A673 (cell line): ENCODE measurements around the gene DZANK1. TPM values are rescaled to one million over a fixed set of nuclear protein-coding genes. Genes with fewer than 3 reads are reported as not detected.

ENCODE experiments used
- BruUV-seq: library from RNA; stranded (reverse); fragments of 400-500 nt; replicated peaks from 2 replicates; lab custom pipeline; 2021; lab: Mats Ljungman, UMichigan
- CTCF ChIA-PET: fragments of 300-600 bp; sonication (Branson Sonifier 250); formaldehyde crosslinking; loops from one replicate; lab custom pipeline; 2022; ENCODE audit warnings: antibody characterized with exemption; lab: Charles Lee
- POLR2A ChIA-PET: fragments of 300-600 bp; sonication (Branson Sonifier 250); formaldehyde crosslinking; loops from one replicate; lab custom pipeline; 2022; ENCODE audit warnings: antibody characterized with exemption; ENCODE audit not compliant: low non-redundant PET; lab: Charles Lee
- DNase-seq: peaks from one replicate; pipeline ENCODE4 v3.0.0-alpha.2; 2015; ENCODE audit warnings: low spot score
- H3K27ac ChIP-seq: fragments of 200-600 bp; sonication (generic); 2 replicates; pipeline ENCODE4 v1.5.1; 2016; ENCODE audit warnings: mixed run types, low read depth, mild to moderate bottlenecking, mixed read lengths, antibody characterized with exemption, low read length; ENCODE audit not compliant: poor library complexity, severe bottlenecking
- H3K27me3 ChIP-seq: fragments of 200-600 bp; sonication (generic); replicated peaks from 2 replicates; pipeline ENCODE4 v1.6.1; 2017; ENCODE audit warnings: mixed run types, low read depth, mild to moderate bottlenecking, mixed read lengths, antibody characterized with exemption, low read length; ENCODE audit not compliant: insufficient read depth, poor library complexity
- H3K36me3 ChIP-seq: fragments of 200-600 bp; sonication (generic); 2 replicates; pipeline ENCODE4 v1.6.1; 2016; ENCODE audit warnings: mixed run types, mild to moderate bottlenecking, mixed read lengths, antibody characterized with exemption, low read length; ENCODE audit not compliant: insufficient read depth, poor library complexity, severe bottlenecking
- H3K4me1 ChIP-seq: fragments of 200-600 bp; sonication (generic); 2 replicates; pipeline ENCODE4 v1.6.1; 2017; ENCODE audit warnings: mixed run types, mild to moderate bottlenecking, mixed read lengths, antibody characterized with exemption, low read length; ENCODE audit not compliant: insufficient read depth, poor library complexity, severe bottlenecking
- H3K4me3 ChIP-seq: fragments of 200-600 bp; sonication (generic); 2 replicates; pipeline ENCODE4 v1.5.1; 2016; ENCODE audit warnings: low read depth, mixed run types, mild to moderate bottlenecking, mixed read lengths, low read length; ENCODE audit not compliant: poor library complexity, severe bottlenecking
- H3K9me3 ChIP-seq: fragments of 200-600 bp; sonication (generic); 2 replicates; pipeline ENCODE4 v1.6.1; 2016; ENCODE audit warnings: mixed run types, low read depth, mild to moderate bottlenecking, mixed read lengths, antibody characterized with exemption, low read length; ENCODE audit not compliant: poor library complexity, severe bottlenecking
- EZH2 ChIP-seq: fragments of 200-600 bp; sonication (generic); IDR thresholded peaks from 2 replicates; pipeline ENCODE4 v1.6.1; 2017; ENCODE audit warnings: borderline replicate concordance, low read depth, mild to moderate bottlenecking, mixed read lengths, antibody characterized with exemption, low read length; ENCODE audit not compliant: poor library complexity, severe bottlenecking
- intact Hi-C: fragments of 100-400 bp; cut with micrococcal nuclease; formaldehyde crosslinking; loops from one replicate; pipeline ENCODE4 v1.10.0; 2022; ENCODE audit not compliant: unreplicated experiment
- total RNA-seq: library from RNA; stranded (reverse); gene quantifications from 2 replicates; pipeline ENCODE4 v1.2.3, GENCODE V29; 2021
- TF ChIP-seq, protein P1 (sequence below): fragments of 300-800, 200-600 bp; sonication (generic); conservative IDR thresholded peaks from 2 replicates; pipeline ENCODE4 v1.5.1; 2017; ENCODE audit warnings: low read depth, mild to moderate bottlenecking, antibody characterized with exemption, low read length, moderate library complexity, mixed read lengths

DZANK1 gene
- total RNA-seq, 1 experiment from 2014 or later, result 3.9 TPM

DNA sequence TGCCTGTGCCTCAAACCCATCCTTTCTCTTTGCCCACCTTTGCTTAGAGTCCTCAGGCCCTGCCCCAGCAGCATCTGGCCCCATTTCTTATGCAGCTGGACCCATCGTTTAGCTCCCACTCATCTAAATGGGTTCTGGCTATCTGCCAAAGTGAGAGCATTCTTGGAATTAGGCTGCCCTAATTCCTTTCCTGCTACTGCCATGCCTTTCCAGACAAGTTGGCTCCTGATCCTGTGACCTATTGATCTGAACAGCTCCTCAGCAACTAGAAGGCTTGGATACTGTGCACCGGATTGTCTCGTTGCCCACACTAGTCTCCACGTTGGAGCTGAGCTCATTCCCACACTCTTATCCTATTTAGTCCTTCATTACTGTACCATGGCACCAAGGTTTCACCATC lies 22.9 kb downstream of the DZANK1 start:
- ChIA-PET CTCF (no interaction called here), POLR2A (no interaction called here)
- Histone ChIP-seq H3K9me3 (no peaks in the 10 kb centered on the region), H3K27me3 (no peaks in the 10 kb centered on the region), H3K4me1 (no peaks in the 10 kb centered on the region), H3K4me3 (no peak overlapping the region), H3K27ac (no peak overlapping the region), H3K36me3 (no peaks in the 10 kb centered on the region)
- BruUV-seq, result no TSS peak
- DNase-seq, result peak; percentile 59
- no peak for TF ChIP-seq EZH2
- TF ChIP-seq, protein P1, sequence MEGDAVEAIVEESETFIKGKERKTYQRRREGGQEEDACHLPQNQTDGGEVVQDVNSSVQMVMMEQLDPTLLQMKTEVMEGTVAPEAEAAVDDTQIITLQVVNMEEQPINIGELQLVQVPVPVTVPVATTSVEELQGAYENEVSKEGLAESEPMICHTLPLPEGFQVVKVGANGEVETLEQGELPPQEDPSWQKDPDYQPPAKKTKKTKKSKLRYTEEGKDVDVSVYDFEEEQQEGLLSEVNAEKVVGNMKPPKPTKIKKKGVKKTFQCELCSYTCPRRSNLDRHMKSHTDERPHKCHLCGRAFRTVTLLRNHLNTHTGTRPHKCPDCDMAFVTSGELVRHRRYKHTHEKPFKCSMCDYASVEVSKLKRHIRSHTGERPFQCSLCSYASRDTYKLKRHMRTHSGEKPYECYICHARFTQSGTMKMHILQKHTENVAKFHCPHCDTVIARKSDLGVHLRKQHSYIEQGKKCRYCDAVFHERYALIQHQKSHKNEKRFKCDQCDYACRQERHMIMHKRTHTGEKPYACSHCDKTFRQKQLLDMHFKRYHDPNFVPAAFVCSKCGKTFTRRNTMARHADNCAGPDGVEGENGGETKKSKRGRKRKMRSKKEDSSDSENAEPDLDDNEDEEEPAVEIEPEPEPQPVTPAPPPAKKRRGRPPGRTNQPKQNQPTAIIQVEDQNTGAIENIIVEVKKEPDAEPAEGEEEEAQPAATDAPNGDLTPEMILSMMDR, result no peak
- intact Hi-C loops, result no loop called here

DNA sequence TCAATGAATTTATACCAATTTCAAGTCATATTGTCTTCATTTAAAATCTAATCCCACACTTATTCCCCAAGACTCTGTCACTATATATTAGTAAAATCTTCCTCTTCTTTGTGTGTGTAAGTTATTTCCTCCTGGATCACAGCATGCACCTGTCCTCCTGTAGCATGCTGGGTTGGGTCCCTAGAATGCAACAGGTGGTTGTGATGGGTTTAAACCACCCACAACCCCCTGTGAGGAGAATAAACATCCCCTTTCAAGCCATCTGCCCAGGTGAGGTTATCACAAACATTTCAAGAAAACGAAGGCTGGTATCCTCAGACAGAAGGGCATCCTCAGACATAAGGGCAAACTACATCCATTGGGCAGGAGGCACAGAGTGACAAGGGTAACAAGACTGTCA lies 26.4 kb downstream of the DZANK1 start:
- no TSS peak for BruUV-seq
- CTCF ChIA-PET, result no interaction called here
- POLR2A ChIA-PET, result no interaction called here

DNA sequence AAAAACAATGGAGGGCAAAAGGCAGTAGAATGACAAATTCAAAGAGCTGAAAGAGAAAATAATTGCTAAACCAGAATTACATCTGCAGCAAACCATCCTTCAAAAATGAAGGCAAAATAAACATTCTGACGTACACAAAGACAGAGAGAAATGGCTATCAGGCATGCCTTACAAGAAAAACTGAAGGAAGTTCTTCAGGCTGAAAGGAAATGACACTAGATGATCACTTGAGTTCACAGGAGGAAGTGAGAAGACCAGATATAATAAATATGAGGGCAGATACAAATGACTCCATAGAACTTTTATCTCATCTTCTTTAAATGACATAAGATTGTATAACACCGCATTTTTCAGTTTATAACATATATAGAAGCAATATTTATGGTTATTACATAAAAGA lies 30.0 kb downstream of the DZANK1 start:
- BruUV-seq, result no TSS peak
- no peak overlapping the region for H3K4me3 ChIP-seq
- ChIA-PET CTCF (no interaction called here), POLR2A (no interaction called here)
- no peaks in the 10 kb centered on the region for H3K4me1 ChIP-seq
- intact Hi-C loops, result no loop called here
- H3K27me3 ChIP-seq, result no peaks in the 10 kb centered on the region
- H3K27ac ChIP-seq, result no peak overlapping the region
- no peak for DNase-seq
- no peaks in the 10 kb centered on the region for H3K9me3 ChIP-seq
- H3K36me3 ChIP-seq, result no peaks in the 10 kb centered on the region
- TF ChIP-seq, protein P1, result no peak
- no peak for TF ChIP-seq EZH2

More for the DNA sequence above, 26.4 kb downstream of the DZANK1 start:
- Histone ChIP-seq H3K36me3 (no peaks in the 10 kb centered on the region), H3K27ac (no peak overlapping the region), H3K9me3 (no peaks in the 10 kb centered on the region), H3K27me3 (no peaks in the 10 kb centered on the region), H3K4me1 (no peaks in the 10 kb centered on the region), H3K4me3 (no peak overlapping the region)
- no peak for DNase-seq
- TF ChIP-seq EZH2, result no peak
- TF ChIP-seq, protein P1, result no peak
- intact Hi-C loops, result no loop called here
